Right atrium auricular region (tissue), 2 donors: ENCODE measurements around the gene RANBP3L. TPM values are rescaled to one million over a fixed set of nuclear protein-coding genes. Genes with fewer than 3 reads are reported as not detected.

ENCODE experiments used
- DNase-seq: peaks from one replicate; pipeline ENCODE4 v3.0.0-alpha.2; 2019; ENCODE audit warnings: low spot score
- H3K27ac ChIP-seq, 2 donors: fragments of 200-600 bp; sonication (generic); 1 replicate in 1 of 2; 2 replicates in 1 of 2; pipeline ENCODE4 v1.5.1; 2016 to 2019
- H3K27me3 ChIP-seq, 2 donors: fragments of 200-600 bp; sonication (generic); one replicate each; pipeline versions ENCODE4 v1.5.1 to v1.6.0; 2017 to 2019
- H3K36me3 ChIP-seq: fragments of 200-600 bp; sonication (generic); one replicate; pipeline ENCODE4 v1.5.1; 2016
- H3K4me1 ChIP-seq, 2 donors: fragments of 200-600 bp; sonication (generic); one replicate each; pipeline versions ENCODE4 v1.5.1 to v1.6.0; 2017 to 2019
- H3K4me3 ChIP-seq, 2 donors: fragments of 200-600 bp; sonication (generic); 1 replicate in 1 of 2; 2 replicates in 1 of 2; pipeline ENCODE4 v1.5.1; 2017 to 2019; ENCODE audit warnings: mild to moderate bottlenecking in 1 of 2, moderate library complexity in 1 of 2
- H3K9me3 ChIP-seq, 2 donors: fragments of 200-600 bp; sonication (generic); one replicate each; pipeline ENCODE4 v1.5.1; 2019
- total RNA-seq, 2 donors: library from RNA; depleted of rRNA; stranded (reverse); fragments of >200 nt; gene quantifications; one replicate each; pipeline ENCODE4 v1.1.0, GENCODE V29; 2016
- TF ChIP-seq, protein P1 (sequence below), 2 donors: fragments of 200-600 bp; sonication (generic); IDR thresholded peaks; one replicate each; pipeline ENCODE4 v1.5.1; 2019; ENCODE audit warnings: antibody characterized with exemption in 2 of 2

RANBP3L gene
- total RNA-seq, 2 donors from 2014 or later: 0.98 to 1.7 TPM

DNA sequence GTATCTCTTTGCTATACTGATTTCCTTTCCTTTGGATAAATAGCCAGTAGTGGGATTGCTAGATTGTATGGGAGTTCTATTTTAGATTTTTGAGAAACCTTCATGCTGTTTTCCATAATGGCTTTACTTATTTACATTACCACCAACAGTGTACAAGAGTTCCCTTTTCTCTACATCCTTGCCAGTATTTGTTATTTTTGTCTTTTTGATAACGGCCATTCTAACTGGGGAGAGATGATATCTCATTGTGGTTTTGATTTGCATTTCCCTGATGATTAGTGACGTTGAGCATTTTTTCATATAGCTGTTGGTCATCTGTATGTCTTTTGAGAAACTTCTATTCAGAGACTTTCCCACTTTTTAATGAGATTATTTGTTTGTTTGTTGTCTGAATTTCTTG, 85.8 kb downstream of the RANBP3L start:
- TF ChIP-seq, protein P1, sequence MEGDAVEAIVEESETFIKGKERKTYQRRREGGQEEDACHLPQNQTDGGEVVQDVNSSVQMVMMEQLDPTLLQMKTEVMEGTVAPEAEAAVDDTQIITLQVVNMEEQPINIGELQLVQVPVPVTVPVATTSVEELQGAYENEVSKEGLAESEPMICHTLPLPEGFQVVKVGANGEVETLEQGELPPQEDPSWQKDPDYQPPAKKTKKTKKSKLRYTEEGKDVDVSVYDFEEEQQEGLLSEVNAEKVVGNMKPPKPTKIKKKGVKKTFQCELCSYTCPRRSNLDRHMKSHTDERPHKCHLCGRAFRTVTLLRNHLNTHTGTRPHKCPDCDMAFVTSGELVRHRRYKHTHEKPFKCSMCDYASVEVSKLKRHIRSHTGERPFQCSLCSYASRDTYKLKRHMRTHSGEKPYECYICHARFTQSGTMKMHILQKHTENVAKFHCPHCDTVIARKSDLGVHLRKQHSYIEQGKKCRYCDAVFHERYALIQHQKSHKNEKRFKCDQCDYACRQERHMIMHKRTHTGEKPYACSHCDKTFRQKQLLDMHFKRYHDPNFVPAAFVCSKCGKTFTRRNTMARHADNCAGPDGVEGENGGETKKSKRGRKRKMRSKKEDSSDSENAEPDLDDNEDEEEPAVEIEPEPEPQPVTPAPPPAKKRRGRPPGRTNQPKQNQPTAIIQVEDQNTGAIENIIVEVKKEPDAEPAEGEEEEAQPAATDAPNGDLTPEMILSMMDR (IDR thresholded peaks at IDR 0.05): no peak
- H3K9me3 ChIP-seq: no peaks in the 10 kb centered on the region
- no peaks in the 10 kb centered on the region for H3K27me3 ChIP-seq
- no peak overlapping the region for H3K4me3 ChIP-seq
- H3K27ac ChIP-seq: no peak overlapping the region
- H3K4me1 ChIP-seq: no peaks in the 10 kb centered on the region
- no peak for DNase-seq
- peaks cover 57% of the 10 kb centered on the region for H3K36me3 ChIP-seq

- TF ChIP-seq, protein P1 (IDR thresholded peaks at IDR 0.05): no peak
Measured at GRCh38 chr5:36214436-36214835, 87.3 kb downstream of the RANBP3L start.

DNA sequence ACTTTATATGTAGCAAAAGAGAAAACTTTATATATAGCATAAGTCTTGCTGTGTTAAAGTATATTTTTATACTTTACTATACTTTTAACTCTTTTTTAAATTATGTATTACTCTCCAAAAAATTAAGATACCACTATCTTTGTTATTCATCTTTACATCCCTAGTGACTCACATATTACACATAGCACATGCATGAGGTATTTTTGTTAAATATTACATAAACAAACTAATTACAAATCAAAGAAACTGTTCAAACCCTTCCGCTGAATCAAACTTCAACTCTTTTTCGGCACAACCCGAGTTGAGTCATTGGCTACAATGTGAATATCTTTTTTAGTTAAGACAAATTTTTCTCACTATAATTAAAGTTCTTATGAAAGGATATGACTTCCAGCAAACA, 92.0 kb downstream of the RANBP3L start:
- no peak overlapping the region for H3K4me3 ChIP-seq

More at GRCh38 chr5:36214436-36214835, 87.3 kb downstream of the RANBP3L start:
- Histone ChIP-seq H3K4me3 (no peak overlapping the region), H3K4me1 (no peaks in the 10 kb centered on the region), H3K9me3 (no peaks in the 10 kb centered on the region), H3K27me3 (no peaks in the 10 kb centered on the region), H3K27ac (no peak overlapping the region), H3K36me3 (peaks cover 57% of the 10 kb centered on the region)
- DNase-seq: no peak

GRCh38 chr5:36208786-36209185, 92.9 kb downstream of the RANBP3L start:
- Histone ChIP-seq H3K4me1 (peaks cover 0 to 5% of the 10 kb centered on the region in 2 donors), H3K36me3 (peaks cover 40% of the 10 kb centered on the region), H3K27ac (no peak overlapping the region), H3K9me3 (no peaks in the 10 kb centered on the region), H3K27me3 (no peaks in the 10 kb centered on the region), H3K4me3 (no peak overlapping the region)
- TF ChIP-seq, protein P1 (IDR thresholded peaks at IDR 0.05): no peak
- DNase-seq: no peak

More for the DNA sequence above, 92.0 kb downstream of the RANBP3L start:
- Histone ChIP-seq H3K4me1 (no peaks in the 10 kb centered on the region), H3K36me3 (peaks cover 41% of the 10 kb centered on the region), H3K9me3 (no peaks in the 10 kb centered on the region), H3K27me3 (no peaks in the 10 kb centered on the region), H3K27ac (no peak overlapping the region)
- DNase-seq: no peak
- TF ChIP-seq, protein P1 (IDR thresholded peaks at IDR 0.05): no peak

DNA sequence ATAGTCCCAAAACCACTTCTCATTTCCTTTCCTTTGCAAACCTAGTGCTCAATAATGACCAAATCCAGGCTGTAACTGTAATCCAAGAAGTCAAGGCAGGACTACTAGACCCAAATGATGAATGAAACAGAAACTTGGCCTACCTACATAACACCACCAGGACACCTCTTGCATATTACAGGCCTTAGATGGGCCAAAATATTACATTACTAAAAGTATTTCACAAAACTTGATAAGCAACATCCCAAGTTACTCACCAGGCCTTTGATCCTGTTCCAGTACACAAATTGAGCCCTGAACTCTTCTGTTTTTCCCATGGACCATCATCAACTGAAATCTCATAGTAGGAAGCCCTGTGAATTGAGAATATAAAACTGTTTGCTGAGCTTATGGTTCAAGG, 94.8 kb downstream of the RANBP3L start:
- no peaks in the 10 kb centered on the region for H3K9me3 ChIP-seq
- no peaks in the 10 kb centered on the region for H3K27me3 ChIP-seq
- H3K27ac ChIP-seq: no peak overlapping the region
- TF ChIP-seq, protein P1 (IDR thresholded peaks at IDR 0.05): no peak
- H3K4me1 ChIP-seq: peaks cover 0 to 21% of the 10 kb centered on the region in 2 donors
- DNase-seq: no peak
- no peak overlapping the region for H3K4me3 ChIP-seq
- H3K36me3 ChIP-seq: peaks cover 33% of the 10 kb centered on the region

DNA sequence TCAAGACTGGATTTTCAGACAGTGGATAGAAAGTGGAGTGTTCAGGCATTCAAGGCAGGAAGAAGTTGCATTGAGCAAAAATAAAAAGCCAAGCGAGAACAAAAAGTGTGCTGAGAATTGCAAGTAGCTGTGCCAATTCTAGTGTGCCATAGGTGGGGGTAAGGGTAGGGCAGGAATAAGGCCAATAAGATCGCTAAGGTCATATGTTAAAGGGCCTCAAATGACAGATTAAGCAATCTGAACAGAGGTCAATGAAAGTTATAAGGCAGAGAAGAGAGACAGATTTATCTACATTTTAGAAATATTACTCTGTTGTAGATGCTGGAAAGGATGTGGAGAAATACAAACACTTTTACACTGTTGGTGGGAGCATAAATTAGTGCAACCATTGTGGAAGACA, 96.4 kb downstream of the RANBP3L start:
- H3K9me3 ChIP-seq: no peaks in the 10 kb centered on the region
- TF ChIP-seq, protein P1 (IDR thresholded peaks at IDR 0.05): no peak
- no peak overlapping the region for H3K27ac ChIP-seq
- no peaks in the 10 kb centered on the region for H3K27me3 ChIP-seq
- H3K36me3 ChIP-seq: peaks cover 23% of the 10 kb centered on the region
- no peak overlapping the region for H3K4me3 ChIP-seq
- peaks cover 0 to 21% of the 10 kb centered on the region in 2 donors for H3K4me1 ChIP-seq
- DNase-seq: no peak
